Choroid plexus epithelial cell (primary cell): ENCODE measurements around the gene IL22RA2.

ENCODE experiments used
- DNase-seq: peaks from one replicate; pipeline ENCODE4 v3.0.0-alpha.2; 2010; ENCODE audit warnings: low read depth
- H3K4me3 ChIP-seq: 2 replicates; pipeline ENCODE4 v1.5.1; 2011; ENCODE audit warnings: low read depth, mild to moderate bottlenecking, control low read depth, low read length, moderate library complexity
- CTCF ChIP-seq: conservative IDR thresholded peaks from 2 replicates; pipeline ENCODE4 v1.5.1; 2011; ENCODE audit warnings: low read depth, mild to moderate bottlenecking, control low read depth, inconsistent platforms, low read length, moderate library complexity

IL22RA2 gene

GRCh38 chr6:137173501-137173900, at the start of gene IL22RA2:
Gene IL22RA2 (minus strand): TSS chr6:137173644. CDS start chr6:137161749, 11,895 bp downstream.
- TF ChIP-seq CTCF: no peak
- H3K4me3 ChIP-seq: no peak within 1 kb of the TSS
- DNase-seq: peak; percentile 5

- no peak overlapping the region for H3K4me3 ChIP-seq
- peak; percentile 52 for DNase-seq
- no peak for TF ChIP-seq CTCF
These were observed 48.9 kb upstream of the IL22RA2 start for GRCh38 chr6:137222381-137222780.

- peak overlapping the region; percentile 94 for H3K4me3 ChIP-seq
- no peak for DNase-seq
- TF ChIP-seq CTCF: no peak
These were observed 46.3 kb upstream of the IL22RA2 start for GRCh38 chr6:137219664-137220252.

- DNase-seq: peak; percentile 99
- TF ChIP-seq CTCF: no peak
- peak within 1 kb of the TSS; percentile 94 for H3K4me3 ChIP-seq
These were observed 45.6 kb upstream of the IL22RA2 start, which contains the start of gene IFNGR1 for GRCh38 chr6:137218917-137219663. Gene IFNGR1 (minus strand): TSS chr6:137219385. CDS start chr6:137219327, 58 bp downstream.

GRCh38 chr6:137218473-137218916, 45.1 kb upstream of the IL22RA2 start:
- no peak for TF ChIP-seq CTCF
- peak; percentile 57 for DNase-seq
- H3K4me3 ChIP-seq: peak overlapping the region; percentile 94

GRCh38 chr6:137217801-137218472, 44.5 kb upstream of the IL22RA2 start:
- peak overlapping the region; percentile 94 for H3K4me3 ChIP-seq
- no peak for TF ChIP-seq CTCF
- peak; percentile 73 for DNase-seq
